Hepatocyte (in vitro differentiated cells): ENCODE measurements around the gene CAV2.

Experiments
- EZH2 ChIP-seq: fragments of 200-600 bp; sonication (generic); IDR thresholded peaks from 2 replicates; pipeline ENCODE4 v1.6.1; 2016; ENCODE audit warnings: antibody characterized with exemption, mild to moderate bottlenecking, borderline replicate concordance
- EZH2phosphoT487 ChIP-seq: fragments of 200-600 bp; sonication (generic); IDR thresholded peaks from one replicate; pipeline ENCODE4 v1.6.1; 2018; ENCODE audit warnings: antibody characterized with exemption, mild to moderate bottlenecking, low read depth, moderate library complexity; ENCODE audit not compliant: unreplicated experiment, severe bottlenecking
- TF ChIP-seq, protein P1 (sequence below): fragments of 200-600 bp; sonication (generic); IDR thresholded peaks from 2 replicates; pipeline ENCODE4 v1.5.1; 2016; ENCODE audit warnings: antibody characterized with exemption, mild to moderate bottlenecking; ENCODE audit not compliant: poor library complexity

DNA sequence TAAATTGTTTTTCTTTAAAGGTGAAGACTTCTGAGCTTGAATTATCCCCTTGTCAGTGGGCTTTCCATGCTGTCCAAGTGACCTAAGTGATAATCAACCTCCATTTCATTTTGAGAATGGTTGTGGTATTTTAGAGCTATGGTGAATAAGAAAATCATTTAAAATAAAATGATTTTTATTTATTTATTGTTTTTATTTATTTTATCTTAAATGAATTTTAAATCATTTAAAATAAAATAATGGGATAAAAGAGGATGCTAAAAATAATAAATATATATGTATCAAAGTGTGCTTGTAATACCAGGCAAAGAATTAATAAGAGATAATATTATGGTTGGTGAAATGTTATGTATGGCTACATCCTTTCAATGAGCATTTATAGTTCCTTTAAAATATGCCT lies 49.8 kb downstream of the CAV2 start:
- TF ChIP-seq, protein P1, sequence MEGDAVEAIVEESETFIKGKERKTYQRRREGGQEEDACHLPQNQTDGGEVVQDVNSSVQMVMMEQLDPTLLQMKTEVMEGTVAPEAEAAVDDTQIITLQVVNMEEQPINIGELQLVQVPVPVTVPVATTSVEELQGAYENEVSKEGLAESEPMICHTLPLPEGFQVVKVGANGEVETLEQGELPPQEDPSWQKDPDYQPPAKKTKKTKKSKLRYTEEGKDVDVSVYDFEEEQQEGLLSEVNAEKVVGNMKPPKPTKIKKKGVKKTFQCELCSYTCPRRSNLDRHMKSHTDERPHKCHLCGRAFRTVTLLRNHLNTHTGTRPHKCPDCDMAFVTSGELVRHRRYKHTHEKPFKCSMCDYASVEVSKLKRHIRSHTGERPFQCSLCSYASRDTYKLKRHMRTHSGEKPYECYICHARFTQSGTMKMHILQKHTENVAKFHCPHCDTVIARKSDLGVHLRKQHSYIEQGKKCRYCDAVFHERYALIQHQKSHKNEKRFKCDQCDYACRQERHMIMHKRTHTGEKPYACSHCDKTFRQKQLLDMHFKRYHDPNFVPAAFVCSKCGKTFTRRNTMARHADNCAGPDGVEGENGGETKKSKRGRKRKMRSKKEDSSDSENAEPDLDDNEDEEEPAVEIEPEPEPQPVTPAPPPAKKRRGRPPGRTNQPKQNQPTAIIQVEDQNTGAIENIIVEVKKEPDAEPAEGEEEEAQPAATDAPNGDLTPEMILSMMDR = no peak
- no peak for TF ChIP-seq EZH2
- TF ChIP-seq EZH2phosphoT487 = no peak
